ENCODE results near the gene NUCB2. TPM values are rescaled to one million over a fixed set of nuclear protein-coding genes. Genes with fewer than 3 reads are reported as not detected.

NUCB2 gene
- total RNA-seq, 1 donor from 2014 or later: 69.4 TPM

DNA sequence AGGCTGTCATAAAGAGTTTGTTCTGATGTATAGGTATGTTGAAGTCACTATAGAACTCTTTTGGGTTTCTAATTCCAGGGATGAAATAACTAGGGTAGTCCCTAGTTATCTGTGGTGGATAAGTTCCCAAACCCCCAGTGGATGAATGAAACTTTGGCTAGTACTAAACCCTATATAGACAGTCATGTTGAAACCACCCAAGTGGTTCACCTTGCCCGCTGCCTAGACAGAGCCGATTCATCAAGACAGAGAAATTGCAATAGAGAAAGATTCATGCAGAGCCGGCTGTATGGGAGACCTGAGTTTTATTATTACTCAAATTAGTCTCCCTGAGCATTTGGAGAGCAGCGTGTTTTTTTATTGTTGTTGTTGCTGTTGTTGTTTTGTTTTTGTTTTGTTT is 23.8 kb upstream of the NUCB2 start:
- ATAC-seq: no peak
- no peak for TF ChIP-seq CTCF (IDR thresholded peaks at IDR 0.05)
- no peaks in the 10 kb centered on the region for H3K27me3 ChIP-seq
- no peaks in the 10 kb centered on the region for H3K36me3 ChIP-seq
- H3K4me3 ChIP-seq: no peak overlapping the region
- no peaks in the 10 kb centered on the region for H3K9me3 ChIP-seq
- no peak overlapping the region for H3K27ac ChIP-seq
- DNase-seq: no peak
- intact Hi-C loops (cut with DNase I): no loop called here
- H3K4me1 ChIP-seq: no peaks in the 10 kb centered on the region

GRCh38 chr11:17256512-17256911 is 20.0 kb upstream of the NUCB2 start:
- Histone ChIP-seq H3K27me3 (no peaks in the 10 kb centered on the region), H3K27ac (no peak overlapping the region), H3K4me1 (no peaks in the 10 kb centered on the region), H3K36me3 (no peaks in the 10 kb centered on the region), H3K9me3 (no peaks in the 10 kb centered on the region), H3K4me3 (no peak overlapping the region)
- no peak for TF ChIP-seq CTCF (IDR thresholded peaks at IDR 0.05)
- intact Hi-C loops (cut with DNase I): no loop called here
- DNase-seq: no peak
- ATAC-seq: no peak

- no peaks in the 10 kb centered on the region for H3K36me3 ChIP-seq
- intact Hi-C loops (cut with DNase I): no loop called here
Measured at GRCh38 chr11:17257196-17257595, 19.3 kb upstream of the NUCB2 start.

DNA sequence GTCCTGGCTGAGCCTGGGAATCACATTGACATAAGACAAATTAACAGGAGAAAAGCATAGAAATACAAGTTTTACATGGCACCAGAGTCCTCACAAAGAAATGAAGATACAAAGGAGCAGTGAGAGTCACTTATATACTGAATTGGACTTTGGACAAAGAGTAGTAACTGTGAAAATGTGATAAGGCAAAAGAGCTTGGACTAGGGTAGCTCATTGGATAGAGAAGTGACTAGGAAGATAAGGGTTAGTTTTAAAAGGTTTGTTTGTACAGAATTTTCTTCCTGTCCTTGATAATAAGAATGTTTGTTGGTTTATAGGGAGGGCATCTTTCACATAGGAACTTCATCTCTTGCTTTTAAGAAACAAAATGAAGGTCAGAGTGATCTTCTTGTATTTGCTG is 17.9 kb upstream of the NUCB2 start:
- DNase-seq: no peak
- H3K27ac ChIP-seq: no peak overlapping the region
- no peak for ATAC-seq
- H3K27me3 ChIP-seq: no peaks in the 10 kb centered on the region
- no peaks in the 10 kb centered on the region for H3K4me1 ChIP-seq
- H3K9me3 ChIP-seq: no peaks in the 10 kb centered on the region
- H3K36me3 ChIP-seq: no peaks in the 10 kb centered on the region
- no peak for TF ChIP-seq CTCF (IDR thresholded peaks at IDR 0.05)
- H3K4me3 ChIP-seq: no peak overlapping the region
- intact Hi-C loops (cut with DNase I): no loop called here

More at GRCh38 chr11:17257196-17257595, 19.3 kb upstream of the NUCB2 start:
- Histone ChIP-seq H3K9me3 (no peaks in the 10 kb centered on the region), H3K27ac (no peak overlapping the region), H3K4me1 (no peaks in the 10 kb centered on the region), H3K4me3 (no peak overlapping the region), H3K27me3 (no peaks in the 10 kb centered on the region)
- DNase-seq (no peak), ATAC-seq (no peak)
- TF ChIP-seq CTCF (IDR thresholded peaks at IDR 0.05): no peak

DNA sequence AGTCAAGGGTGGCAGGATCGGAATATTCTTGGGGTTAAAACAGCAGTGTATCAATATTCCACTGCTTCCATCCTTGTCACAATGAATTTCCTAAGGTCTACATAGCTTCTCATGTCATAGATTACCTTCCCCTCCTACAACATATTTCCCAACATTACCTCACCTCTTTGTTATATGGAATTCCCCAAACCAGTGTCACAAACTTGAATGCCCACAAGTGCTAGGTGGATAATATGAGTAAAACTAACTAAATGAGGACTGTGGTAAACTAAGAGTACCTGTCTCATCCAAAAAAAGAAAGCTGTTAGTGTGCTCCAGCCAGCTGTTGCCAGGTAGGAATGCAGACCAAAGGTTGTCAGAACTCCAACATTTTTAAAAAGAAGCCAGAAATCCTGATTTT is 17.0 kb upstream of the NUCB2 start:
- H3K27me3 ChIP-seq: no peaks in the 10 kb centered on the region
- no peaks in the 10 kb centered on the region for H3K36me3 ChIP-seq
- no peak for DNase-seq
- ATAC-seq: no peak
- no peaks in the 10 kb centered on the region for H3K4me1 ChIP-seq
- no peaks in the 10 kb centered on the region for H3K9me3 ChIP-seq
- no peak for TF ChIP-seq CTCF (IDR thresholded peaks at IDR 0.05)
- no peak overlapping the region for H3K4me3 ChIP-seq
- H3K27ac ChIP-seq: no peak overlapping the region
- intact Hi-C loops (cut with DNase I): no loop called here

GRCh38 chr11:17260020-17260419 is 16.5 kb upstream of the NUCB2 start:
- H3K9me3 ChIP-seq: no peaks in the 10 kb centered on the region
- no peak for ATAC-seq
- no peaks in the 10 kb centered on the region for H3K27me3 ChIP-seq
- H3K36me3 ChIP-seq: no peaks in the 10 kb centered on the region
- H3K27ac ChIP-seq: no peak overlapping the region
- intact Hi-C loops (cut with DNase I): no loop called here
- no peaks in the 10 kb centered on the region for H3K4me1 ChIP-seq
- TF ChIP-seq CTCF (IDR thresholded peaks at IDR 0.05): no peak
- no peak for DNase-seq
- no peak overlapping the region for H3K4me3 ChIP-seq
